Fibroblast of the aortic adventitia (primary cell): ENCODE data around the gene RPL18A. TPM values are rescaled to one million over a fixed set of nuclear protein-coding genes. Genes with fewer than 3 reads are reported as not detected.

Experiments
- DNase-seq: peaks from one replicate; pipeline ENCODE4 v3.0.0-alpha.2; 2010; ENCODE audit warnings: low read depth
- H3K4me3 ChIP-seq: 2 replicates; pipeline ENCODE4 v1.5.1; 2011; ENCODE audit warnings: low read depth, mild to moderate bottlenecking, control low read depth, low read length, moderate library complexity
- total RNA-seq: library from RNA; depleted of rRNA; stranded (reverse); fragments of >200 nt; gene quantifications from 2 replicates; pipeline ENCODE4 v1.2.3, GENCODE V29; 2012; ENCODE audit warnings: low replicate concordance
- TF ChIP-seq, protein P1 (sequence below): IDR thresholded peaks from 2 replicates; pipeline ENCODE4 v1.5.1; 2011; ENCODE audit warnings: mild to moderate bottlenecking, low read length, control low read depth, inconsistent platforms; ENCODE audit not compliant: insufficient read depth

RPL18A gene
- total RNA-seq, 1 donor, result 1,681 TPM

DNA sequence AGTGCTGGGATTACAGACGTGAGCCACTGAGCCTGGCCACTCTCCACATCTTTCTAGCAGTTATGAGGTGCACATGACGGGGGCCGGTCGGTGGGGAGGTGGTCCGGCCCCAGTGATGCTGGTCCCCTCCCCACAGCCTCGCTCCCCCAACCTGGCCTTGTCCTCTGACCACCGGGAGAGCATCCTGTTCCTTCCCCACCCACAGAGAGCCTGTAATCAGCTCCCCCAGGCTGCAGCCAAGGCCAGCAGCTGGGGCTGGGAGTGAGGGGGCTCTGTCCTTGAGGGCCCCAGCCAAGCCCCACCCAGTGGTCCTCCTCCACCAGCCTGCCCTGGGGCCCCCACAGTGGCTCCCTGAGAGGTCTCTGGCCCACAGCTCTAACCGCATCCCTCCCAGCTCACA, 35.4 kb upstream of the RPL18A start:
- no peak overlapping the region for H3K4me3 ChIP-seq
- DNase-seq, result no peak
- TF ChIP-seq, protein P1, sequence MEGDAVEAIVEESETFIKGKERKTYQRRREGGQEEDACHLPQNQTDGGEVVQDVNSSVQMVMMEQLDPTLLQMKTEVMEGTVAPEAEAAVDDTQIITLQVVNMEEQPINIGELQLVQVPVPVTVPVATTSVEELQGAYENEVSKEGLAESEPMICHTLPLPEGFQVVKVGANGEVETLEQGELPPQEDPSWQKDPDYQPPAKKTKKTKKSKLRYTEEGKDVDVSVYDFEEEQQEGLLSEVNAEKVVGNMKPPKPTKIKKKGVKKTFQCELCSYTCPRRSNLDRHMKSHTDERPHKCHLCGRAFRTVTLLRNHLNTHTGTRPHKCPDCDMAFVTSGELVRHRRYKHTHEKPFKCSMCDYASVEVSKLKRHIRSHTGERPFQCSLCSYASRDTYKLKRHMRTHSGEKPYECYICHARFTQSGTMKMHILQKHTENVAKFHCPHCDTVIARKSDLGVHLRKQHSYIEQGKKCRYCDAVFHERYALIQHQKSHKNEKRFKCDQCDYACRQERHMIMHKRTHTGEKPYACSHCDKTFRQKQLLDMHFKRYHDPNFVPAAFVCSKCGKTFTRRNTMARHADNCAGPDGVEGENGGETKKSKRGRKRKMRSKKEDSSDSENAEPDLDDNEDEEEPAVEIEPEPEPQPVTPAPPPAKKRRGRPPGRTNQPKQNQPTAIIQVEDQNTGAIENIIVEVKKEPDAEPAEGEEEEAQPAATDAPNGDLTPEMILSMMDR, result no peak

DNA sequence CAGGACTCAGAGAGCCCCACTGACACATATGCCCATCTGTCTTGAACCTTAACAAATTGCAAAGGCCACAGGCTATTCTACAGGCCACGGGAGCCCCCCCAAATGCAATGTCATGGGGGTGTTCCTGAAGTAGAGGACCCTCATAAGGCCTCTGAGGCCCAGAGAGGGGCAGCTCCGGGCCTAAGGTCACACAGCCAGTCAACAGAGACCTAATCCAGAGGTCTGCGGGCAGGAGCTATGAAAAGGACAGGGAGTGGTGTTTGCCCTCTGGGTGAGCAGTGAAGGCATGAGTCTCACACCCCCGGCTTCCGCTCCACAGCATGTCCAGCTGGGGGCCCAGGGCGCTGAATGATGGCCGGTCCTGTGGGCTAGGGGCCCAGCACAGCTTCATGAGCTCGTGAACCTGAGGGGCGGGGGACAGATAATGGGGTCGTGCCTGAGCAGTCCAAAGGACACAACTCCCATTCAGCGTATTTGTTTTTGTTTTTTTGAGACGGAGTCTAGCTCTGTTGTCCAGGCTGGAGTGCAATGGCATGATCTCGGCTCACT, 33.1 kb upstream of the RPL18A start:
- DNase-seq, result no peak
- TF ChIP-seq, protein P1, result no peak
- no peak overlapping the region for H3K4me3 ChIP-seq

DNA sequence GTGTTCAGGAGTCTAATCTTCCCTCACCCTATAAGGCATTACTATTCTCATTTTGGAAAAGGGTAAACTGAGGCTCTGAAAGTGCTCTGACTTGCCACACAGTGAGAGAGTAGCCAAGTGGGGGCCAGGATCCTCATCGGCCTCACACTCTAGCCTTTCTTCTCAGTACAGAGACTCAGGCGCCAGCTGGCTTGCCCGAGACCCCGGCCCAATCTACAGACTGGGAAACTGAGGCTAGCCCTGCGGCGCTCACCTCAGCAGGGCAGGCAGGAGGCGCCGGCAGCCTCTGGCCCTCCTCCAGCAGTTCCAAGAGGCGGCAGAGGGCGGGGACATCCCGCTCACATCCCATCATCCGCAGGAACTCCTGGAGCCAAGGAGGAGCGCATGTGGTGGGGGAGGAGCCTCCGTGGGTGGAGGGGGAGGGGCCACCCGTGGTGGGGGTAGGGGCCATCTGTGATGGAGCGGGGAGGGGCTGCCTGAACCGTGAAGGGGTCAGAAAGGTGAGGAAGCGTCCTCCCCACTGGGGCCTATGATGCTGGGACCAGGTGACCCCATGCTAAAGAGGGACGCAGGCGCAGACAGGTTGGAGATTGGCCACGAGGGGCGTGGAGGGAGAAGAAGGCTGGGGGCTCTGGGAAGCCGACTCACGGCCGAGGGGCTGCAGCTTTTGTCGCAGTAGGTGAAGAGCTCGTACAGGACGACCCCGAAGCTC, 29.7 kb upstream of the RPL18A start:
- TF ChIP-seq, protein P1, result no peak
- H3K4me3 ChIP-seq, result peak overlapping the region; percentile 14
- DNase-seq, result peak; percentile 22

DNA sequence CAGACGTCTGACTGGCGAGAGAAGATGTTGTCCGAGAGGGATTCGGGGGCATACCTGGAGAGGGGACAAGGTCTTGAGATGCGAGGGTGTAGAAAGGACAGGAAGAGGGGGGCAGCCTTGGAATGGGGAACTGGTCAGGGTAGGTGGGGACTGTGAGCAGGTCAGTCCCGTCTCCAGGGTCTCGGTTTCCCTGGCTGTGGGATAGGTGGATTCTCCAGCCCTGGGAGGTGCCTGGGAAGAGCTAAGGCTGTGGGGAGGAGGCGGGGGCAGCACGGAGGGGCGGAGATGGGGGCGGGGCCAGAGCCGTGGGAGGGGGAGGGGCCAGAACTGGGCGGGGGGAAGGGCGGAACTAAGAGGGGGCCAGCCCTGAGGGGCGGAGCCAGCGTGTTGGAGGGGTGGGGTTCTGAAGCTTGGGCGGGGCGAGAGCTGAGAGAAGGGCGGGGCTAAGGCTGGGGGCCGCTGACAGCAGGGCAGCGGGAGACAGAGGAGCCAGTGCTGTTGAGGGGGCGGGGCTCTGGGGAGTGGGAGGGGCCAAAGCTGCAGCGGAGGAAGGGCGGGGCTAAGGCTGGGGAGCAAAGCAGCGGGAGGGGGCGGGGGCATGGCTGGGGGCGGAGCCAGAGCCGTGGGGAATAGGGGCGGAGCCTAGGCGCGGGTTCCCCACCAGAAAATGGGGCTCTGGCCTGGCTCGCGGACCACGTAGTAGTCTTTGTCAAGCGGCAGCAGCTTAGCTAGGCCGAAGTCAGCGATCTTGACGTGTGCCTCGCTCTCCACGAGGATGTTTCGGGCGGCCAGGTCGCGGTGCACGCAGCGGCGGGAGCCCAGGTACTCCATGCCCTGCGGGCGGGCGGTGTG, 28.9 kb upstream of the RPL18A start:
- TF ChIP-seq, protein P1, result no peak
- H3K4me3 ChIP-seq, result peak overlapping the region; percentile 22
- DNase-seq, result peak; percentile 63

DNA sequence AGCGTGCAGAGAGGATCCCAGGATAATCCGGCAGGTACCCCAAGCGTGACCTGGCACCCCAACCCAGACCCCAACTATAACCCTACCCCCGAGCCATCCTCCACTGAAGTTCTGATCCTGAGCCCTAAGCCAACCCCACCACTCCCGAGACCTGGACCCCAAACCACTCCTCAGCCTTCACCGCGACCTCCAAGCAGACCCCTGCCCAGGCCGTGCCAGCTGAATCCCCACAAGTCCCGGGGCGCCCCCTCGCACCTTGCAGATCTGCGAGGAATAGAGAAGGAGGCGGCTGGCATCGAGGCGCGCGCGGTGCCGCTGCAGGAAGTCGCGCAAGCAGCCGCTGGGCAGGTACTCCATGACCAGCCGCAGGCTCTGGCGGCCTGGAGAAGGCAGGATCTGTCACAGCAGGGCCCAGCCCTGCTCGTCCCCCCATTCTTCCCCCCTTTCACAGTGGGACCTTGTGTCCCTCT, 28.3 kb upstream of the RPL18A start:
- no peak for DNase-seq
- no peak overlapping the region for H3K4me3 ChIP-seq
- TF ChIP-seq, protein P1, result no peak

DNA sequence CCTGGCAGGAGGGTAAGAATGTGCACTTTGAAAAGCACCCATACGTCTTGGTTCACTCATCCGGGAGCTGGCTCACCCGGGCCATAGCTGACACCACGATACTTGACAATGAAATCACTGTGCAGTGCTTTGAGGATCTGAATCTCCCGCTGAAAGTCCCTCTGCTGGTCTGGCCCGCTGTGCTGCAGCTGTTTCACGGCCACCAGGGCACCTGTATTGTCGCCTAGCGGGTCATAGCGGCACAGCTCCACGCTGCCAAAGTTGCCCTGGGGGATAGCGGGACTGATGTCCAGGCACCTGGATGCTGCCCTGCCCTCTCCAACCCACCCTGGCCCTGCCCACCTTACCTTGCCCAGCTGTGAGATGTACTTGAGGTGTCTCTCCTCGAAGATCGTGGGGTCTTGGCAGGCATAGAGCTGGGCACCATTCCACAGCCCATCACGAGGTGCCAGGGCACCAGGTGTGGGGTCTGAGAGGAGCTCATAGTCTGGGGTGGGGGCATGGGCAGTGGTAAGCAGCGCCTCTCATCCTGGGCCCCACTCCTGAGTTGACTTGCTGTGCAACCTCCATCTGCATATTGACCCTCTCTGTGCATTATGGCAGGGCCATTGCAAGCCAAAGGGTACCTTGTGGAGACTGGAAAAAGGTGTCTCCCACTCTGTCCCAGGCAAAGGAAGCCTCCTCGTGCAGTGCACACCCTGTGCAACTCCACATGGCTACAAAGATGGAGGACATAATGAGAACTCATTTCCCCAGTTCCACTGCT, 27.1 kb upstream of the RPL18A start:
- DNase-seq, result no peak
- no peak overlapping the region for H3K4me3 ChIP-seq
- TF ChIP-seq, protein P1, result no peak
